ENCODE measurements around the gene HYOU1. TPM values are rescaled to one million over a fixed set of nuclear protein-coding genes. Genes with fewer than 3 reads are reported as not detected.

Gene HYOU1
- total RNA-seq, 2 donors from 2014 or later: 277 to 315 TPM

DNA sequence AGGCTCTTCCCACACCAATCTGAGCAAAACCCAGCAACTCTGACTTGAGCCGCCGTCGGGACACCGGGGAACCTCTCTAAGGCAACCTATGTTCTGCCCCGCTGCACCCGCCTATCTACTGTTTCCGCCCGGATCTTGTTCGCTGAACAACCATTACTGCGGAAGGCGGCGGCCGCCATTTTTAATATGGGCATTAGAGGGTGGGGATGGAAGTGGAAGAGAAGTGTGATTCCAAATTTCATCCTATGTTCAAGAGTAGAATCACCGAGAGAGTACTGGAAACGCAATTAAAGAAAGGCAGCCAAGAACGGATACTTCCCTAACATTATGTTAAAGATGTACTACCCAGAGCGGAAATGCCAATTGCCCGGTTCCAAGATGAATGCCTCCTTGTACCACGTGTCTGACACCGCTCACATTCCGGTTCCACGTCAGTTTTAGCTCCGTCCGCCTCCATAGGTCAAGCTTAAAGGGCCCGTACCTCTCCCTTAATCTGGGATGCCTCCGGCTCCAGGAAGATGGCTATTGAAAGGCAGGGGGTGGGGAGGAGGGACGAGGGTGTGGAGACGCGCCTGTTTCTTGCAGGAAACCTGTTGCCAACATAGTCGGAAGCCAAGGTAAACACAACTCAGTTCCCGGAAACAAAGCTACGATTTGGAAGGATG is 44.9 kb upstream of the HYOU1 start, which contains the start of gene DPAGT1:
Gene DPAGT1, minus strand, starts transcription at position 95 of the 665 bp plus-strand sequence. CDS start 198 bp downstream, outside the sequence.
- H3K27me3 ChIP-seq (ENCODE audit: control insufficient read depth, insufficient read depth, low read length, poor library complexity, severe bottlenecking): no peaks in the 10 kb centered on the region
- H3K27ac ChIP-seq (ENCODE audit: low read depth, low read length): peak within 1 kb of the TSS; percentile 85
- peak within 1 kb of the TSS; percentile 90 for H3K9ac ChIP-seq (ENCODE audit: extremely low read depth, low read length, poor library complexity, severe bottlenecking)
- Mint-ChIP-seq H3K4me1 (peaks cover 30% of the 10 kb centered on the region), H3K4me3 (peak within 1 kb of the TSS; percentile 87), H3K9me3 (no peaks in the 10 kb centered on the region), H3K27ac (peak within 1 kb of the TSS; percentile 97), H3K27me3 (ENCODE audit: insufficient read depth) (peaks cover 5% of the 10 kb centered on the region), H3K36me3 (ENCODE audit: low read depth) (peaks cover 25% of the 10 kb centered on the region)
- peak; percentile 97 for DNase-seq
- 0 to 1% methylated on average over 28 to 32 of the region's 32 CpGs for WGBS, 2 experiments (ENCODE audit: insufficient coverage in 1 of 2, insufficient read length in 1 of 2)
- H3K4me1 ChIP-seq (ENCODE audit: control insufficient read depth, insufficient read depth, low read length): peaks cover 5% of the 10 kb centered on the region
- TF ChIP-seq CTCF (conservative IDR thresholded peaks at IDR 0.05): no peak
- H3K9me3 ChIP-seq (ENCODE audit: control insufficient read depth, low read length): no peaks in the 10 kb centered on the region
- H3K36me3 ChIP-seq (ENCODE audit: control insufficient read depth, insufficient read depth, low read length): peaks cover 20% of the 10 kb centered on the region
- H3K4me3 ChIP-seq (ENCODE audit: low read length): peak within 1 kb of the TSS; percentile 89

- no peaks in the 10 kb centered on the region for H3K9me3 Mint-ChIP-seq
- peak overlapping the region; percentile 97 for H3K27ac Mint-ChIP-seq
- Histone ChIP-seq H3K36me3 (ENCODE audit: control insufficient read depth, insufficient read depth, low read length) (peaks cover 27% of the 10 kb centered on the region), H3K9ac (ENCODE audit: extremely low read depth, low read length, poor library complexity, severe bottlenecking) (peak overlapping the region; percentile 90), H3K4me3 (ENCODE audit: low read length) (peak overlapping the region; percentile 89), H3K27me3 (ENCODE audit: control insufficient read depth, insufficient read depth, low read length, poor library complexity, severe bottlenecking) (no peaks in the 10 kb centered on the region), H3K4me1 (ENCODE audit: control insufficient read depth, insufficient read depth, low read length) (peaks cover 5% of the 10 kb centered on the region), H3K27ac (ENCODE audit: low read depth, low read length) (peak overlapping the region; percentile 85), H3K9me3 (ENCODE audit: control insufficient read depth, low read length) (no peaks in the 10 kb centered on the region)
- peaks cover 30% of the 10 kb centered on the region for H3K36me3 Mint-ChIP-seq (ENCODE audit: low read depth)
- peak overlapping the region; percentile 87 for H3K4me3 Mint-ChIP-seq
- peaks cover 5% of the 10 kb centered on the region for H3K27me3 Mint-ChIP-seq (ENCODE audit: insufficient read depth)
- WGBS, 2 experiments (ENCODE audit: insufficient coverage in 1 of 2, insufficient read length in 1 of 2): 0 to 2% methylated on average over 24 to 29 of the region's 29 CpGs
- peak; percentile 46 for TF ChIP-seq CTCF (conservative IDR thresholded peaks at IDR 0.05)
- H3K4me1 Mint-ChIP-seq: peaks cover 23% of the 10 kb centered on the region
- DNase-seq: no peak
These were observed 44.2 kb upstream of the HYOU1 start for GRCh38 chr11:119100994-119101758.

DNA sequence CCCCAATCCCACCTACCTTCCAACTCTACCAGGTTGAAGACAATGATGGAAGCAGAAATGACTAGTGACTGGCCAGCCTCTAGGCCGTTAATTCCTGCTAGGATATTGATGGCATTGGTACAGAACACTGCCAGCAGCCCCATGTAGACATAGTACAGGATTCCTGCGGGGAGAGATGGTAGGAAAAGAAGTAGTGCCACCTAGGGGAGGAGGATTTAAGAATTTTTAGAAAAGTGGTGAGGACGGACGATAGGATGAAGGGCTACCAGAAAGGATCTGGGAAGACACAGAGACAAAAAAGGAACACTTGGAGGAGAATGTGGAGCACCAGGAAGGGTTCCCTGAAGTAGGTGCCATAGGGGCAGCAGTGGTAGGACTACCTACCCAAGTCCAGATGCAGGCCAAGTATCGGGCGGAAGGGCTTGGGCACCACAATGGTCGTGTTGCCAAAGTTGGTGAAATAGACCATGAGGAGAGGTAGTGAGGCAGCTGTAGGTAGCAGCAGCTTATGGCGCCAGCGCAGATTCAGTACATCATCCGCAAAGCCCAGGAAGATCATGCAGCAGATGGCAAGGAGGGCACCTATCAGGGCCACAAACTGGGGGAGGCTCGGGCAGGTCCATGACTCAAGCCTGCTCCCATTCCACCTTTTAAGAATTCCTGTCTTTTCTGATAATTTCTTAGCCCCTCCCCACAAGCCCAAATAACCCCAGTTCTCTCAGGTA is 43.4 kb upstream of the HYOU1 start:
- Histone ChIP-seq H3K9ac (ENCODE audit: extremely low read depth, low read length, poor library complexity, severe bottlenecking) (no peak overlapping the region), H3K27me3 (ENCODE audit: control insufficient read depth, insufficient read depth, low read length, poor library complexity, severe bottlenecking) (no peaks in the 10 kb centered on the region), H3K4me1 (ENCODE audit: control insufficient read depth, insufficient read depth, low read length) (peaks cover 5% of the 10 kb centered on the region), H3K4me3 (ENCODE audit: low read length) (peak overlapping the region; percentile 89), H3K9me3 (ENCODE audit: control insufficient read depth, low read length) (no peaks in the 10 kb centered on the region), H3K36me3 (ENCODE audit: control insufficient read depth, insufficient read depth, low read length) (peaks cover 29% of the 10 kb centered on the region), H3K27ac (ENCODE audit: low read depth, low read length) (no peak overlapping the region)
- no peaks in the 10 kb centered on the region for H3K9me3 Mint-ChIP-seq
- DNase-seq: peak; percentile 57
- peak; percentile 64 for TF ChIP-seq CTCF (conservative IDR thresholded peaks at IDR 0.05)
- H3K27ac Mint-ChIP-seq: peak overlapping the region; percentile 36
- H3K4me3 Mint-ChIP-seq: peak overlapping the region; percentile 87
- no peaks in the 10 kb centered on the region for H3K27me3 Mint-ChIP-seq (ENCODE audit: insufficient read depth)
- peaks cover 30% of the 10 kb centered on the region for H3K36me3 Mint-ChIP-seq (ENCODE audit: low read depth)
- peaks cover 19% of the 10 kb centered on the region for H3K4me1 Mint-ChIP-seq
- 60% methylated on average over 10 to 11 of the region's 11 CpGs for WGBS, 2 experiments (ENCODE audit: insufficient coverage in 1 of 2, insufficient read length in 1 of 2)
